OCI-LY3 (cell line): ENCODE data around the gene CNTNAP2.

Experiments
- CTCF ChIP-seq: fragments of 200-600, 300-600 bp; sonication (generic); IDR thresholded peaks from 2 replicates; pipeline ENCODE4 v1.5.1; 2014; ENCODE audit warnings: antibody characterized with exemption, low read length, low read depth
- EZH2phosphoT487 ChIP-seq: fragments of 200-600 bp; shearing (Covaris generic); IDR thresholded peaks from 2 replicates; pipeline ENCODE4 v1.6.1; 2018; ENCODE audit warnings: antibody characterized with exemption, mixed run types, low read depth

GRCh38 chr7:148210804-148211325 lies 2094.3 kb downstream of the CNTNAP2 start:
- no peak for TF ChIP-seq CTCF
- no peak for TF ChIP-seq EZH2phosphoT487
